Body of pancreas (tissue), 4 donors: Measurements from ENCODE around the gene JAKMIP3. TPM values are rescaled to one million over a fixed set of nuclear protein-coding genes. Genes with fewer than 3 reads are reported as not detected.

Source experiments
- ATAC-seq: fragments of 150-250 bp; one replicate; pipeline ENCODE4 v1.9.1; 2016
- DNase-seq, 4 donors: peaks; one replicate each; pipeline ENCODE4 v3.0.0-alpha.2; 2019
- H3K27ac ChIP-seq, 4 donors: fragments of 200-600 bp; sonication (generic); 1 replicate in 3 of 4; 2 replicates in 1 of 4; pipeline versions ENCODE4 v1.5.1 to v1.6.1; 2016 to 2019; ENCODE audit warnings: mild to moderate bottlenecking in 1 of 4, mixed read lengths in 1 of 4, moderate library complexity in 1 of 4
- H3K27me3 ChIP-seq, 2 donors: fragments of 200-600 bp; sonication (generic); one replicate each; pipeline ENCODE4 v1.6.0; 2016; ENCODE audit warnings: mild to moderate bottlenecking in 1 of 2
- H3K36me3 ChIP-seq, 2 donors: fragments of 200-600 bp; sonication (generic); replicated peaks in 1 of 2; 2 replicates each; pipeline ENCODE4 v1.5.1; 2016; ENCODE audit warnings: low read depth in 2 of 2; ENCODE audit not compliant: insufficient read depth in 1 of 2
- H3K4me1 ChIP-seq: fragments of 200-600 bp; sonication (generic); one replicate; pipeline ENCODE4 v1.6.0; 2016
- H3K4me3 ChIP-seq, 2 donors: fragments of 200-600 bp; sonication (generic); 1 replicate in 1 of 2; 2 replicates in 1 of 2; pipeline ENCODE4 v1.5.1; 2016 to 2019
- H3K9me3 ChIP-seq, 3 donors: fragments of 200-600 bp; sonication (generic); 1 replicate in 2 of 3; 2 replicates in 1 of 3; pipeline ENCODE4 v1.5.1; 2016
- CTCF ChIP-seq, 7 experiments: fragments of 450-650 bp in 4 of 7; fragments of 200-600 bp in 3 of 7; sonication (generic) in 3 of 7; IDR thresholded peaks; one replicate each; pipeline ENCODE4 v1.5.1; 2016 to 2019; ENCODE audit warnings: antibody characterized with exemption in 7 of 7
- POLR2A ChIP-seq, 3 donors: fragments of 450-650 bp; IDR thresholded peaks; one replicate each; pipeline ENCODE4 v1.6.1; 2016; ENCODE audit warnings: antibody characterized with exemption in 3 of 3, mild to moderate bottlenecking in 2 of 3
- WGBS, 2 donors: methylation state at CpG; one replicate each; pipeline ENCODE4 v1.1.5; 2017; 5-methylcytosine and 5-hydroxymethylcytosine counted together
- intact Hi-C: fragments of 100-400 bp; cut with DNase I; formaldehyde crosslinking; loops from one replicate; pipeline ENCODE4 v1.15.1; 2023
- total RNA-seq, 2 donors: library from RNA; depleted of rRNA; stranded (reverse); fragments of >200 nt; gene quantifications; one replicate each; pipeline ENCODE4 v1.1.0, GENCODE V29; 2016

Gene JAKMIP3
- total RNA-seq, 2 donors from 2014 or later = 0.26 to 0.33 TPM

- H3K4me1 ChIP-seq = peaks cover 22% of the 10 kb centered on the region
- H3K27me3 ChIP-seq = no peaks in the 10 kb centered on the region
- no peak overlapping the region for H3K4me3 ChIP-seq
- ATAC-seq (no peak), DNase-seq (no peak)
- intact Hi-C loops = no loop called here
- 79 to 91% methylated on average over 10 to 30 of the region's 30 CpGs for WGBS, 2 donors
- no peaks in the 10 kb centered on the region for H3K9me3 ChIP-seq
- no peak for TF ChIP-seq POLR2A (IDR thresholded peaks at IDR 0.05)
- no peak for TF ChIP-seq CTCF (IDR thresholded peaks at IDR 0.05)
- H3K27ac ChIP-seq = no peak overlapping the region
- H3K36me3 ChIP-seq = no peaks in the 10 kb centered on the region
Measured at GRCh38 chr10:132064082-132064755, 1.5 kb upstream of the JAKMIP3 start.

- 72 to 84% methylated on average over 18 to 24 of the region's 24 CpGs for WGBS, 2 donors
- intact Hi-C loops = no loop called here
- H3K27me3 ChIP-seq = no peaks in the 10 kb centered on the region
- no peak for DNase-seq
- peak overlapping the region in 3 of 4 donors; percentile 26 to 67 (median 29) for H3K27ac ChIP-seq
- H3K4me3 ChIP-seq = no peak overlapping the region
- no peak for TF ChIP-seq POLR2A (IDR thresholded peaks at IDR 0.05)
- TF ChIP-seq CTCF (IDR thresholded peaks at IDR 0.05) = no peak
- H3K36me3 ChIP-seq = no peaks in the 10 kb centered on the region
- H3K9me3 ChIP-seq = no peaks in the 10 kb centered on the region
- peak; percentile 8 for ATAC-seq
- H3K4me1 ChIP-seq = peaks cover 18% of the 10 kb centered on the region
Measured at GRCh38 chr10:132064771-132065437, 842 bp upstream of the JAKMIP3 start.

- intact Hi-C loops = no loop called here
- Histone ChIP-seq H3K4me3 (peak overlapping the region in 1 of 2 donors; percentile 16), H3K27ac (peak overlapping the region in 2 of 4 donors; percentile 29 to 67), H3K27me3 (no peaks in the 10 kb centered on the region), H3K36me3 (no peaks in the 10 kb centered on the region), H3K4me1 (peaks cover 15% of the 10 kb centered on the region), H3K9me3 (no peaks in the 10 kb centered on the region)
- WGBS, 2 donors = 40 to 58% methylated on average over 7 to 15 of the region's 15 CpGs
- ATAC-seq = no peak
- no peak for TF ChIP-seq CTCF (IDR thresholded peaks at IDR 0.05)
- no peak for TF ChIP-seq POLR2A (IDR thresholded peaks at IDR 0.05)
- DNase-seq = no peak
Measured at GRCh38 chr10:132066186-132066585, 440 bp downstream of the JAKMIP3 start.

- WGBS, 2 donors = 87 to 88% methylated on average over 11 to 13 of the region's 13 CpGs
- no peak for ATAC-seq
Measured at GRCh38 chr10:132066812-132067211, 1.1 kb downstream of the JAKMIP3 start.

More at GRCh38 chr10:132066812-132067211, 1.1 kb downstream of the JAKMIP3 start:
- Histone ChIP-seq H3K4me1 (peaks cover 15% of the 10 kb centered on the region), H3K27ac (no peak overlapping the region), H3K4me3 (no peak overlapping the region), H3K36me3 (no peaks in the 10 kb centered on the region), H3K9me3 (no peaks in the 10 kb centered on the region), H3K27me3 (no peaks in the 10 kb centered on the region)
- intact Hi-C loops = no loop called here
- DNase-seq = no peak
- no peak for TF ChIP-seq POLR2A (IDR thresholded peaks at IDR 0.05)
- TF ChIP-seq CTCF (IDR thresholded peaks at IDR 0.05) = no peak
